ENCODE measurements around the gene CASKIN1.
"Not testable (repeated sequence)": the region's sequence is repeated elsewhere in the genome, so short reads cannot be mapped to it uniquely, and the experiment has no call there.

CASKIN1 gene

DNA sequence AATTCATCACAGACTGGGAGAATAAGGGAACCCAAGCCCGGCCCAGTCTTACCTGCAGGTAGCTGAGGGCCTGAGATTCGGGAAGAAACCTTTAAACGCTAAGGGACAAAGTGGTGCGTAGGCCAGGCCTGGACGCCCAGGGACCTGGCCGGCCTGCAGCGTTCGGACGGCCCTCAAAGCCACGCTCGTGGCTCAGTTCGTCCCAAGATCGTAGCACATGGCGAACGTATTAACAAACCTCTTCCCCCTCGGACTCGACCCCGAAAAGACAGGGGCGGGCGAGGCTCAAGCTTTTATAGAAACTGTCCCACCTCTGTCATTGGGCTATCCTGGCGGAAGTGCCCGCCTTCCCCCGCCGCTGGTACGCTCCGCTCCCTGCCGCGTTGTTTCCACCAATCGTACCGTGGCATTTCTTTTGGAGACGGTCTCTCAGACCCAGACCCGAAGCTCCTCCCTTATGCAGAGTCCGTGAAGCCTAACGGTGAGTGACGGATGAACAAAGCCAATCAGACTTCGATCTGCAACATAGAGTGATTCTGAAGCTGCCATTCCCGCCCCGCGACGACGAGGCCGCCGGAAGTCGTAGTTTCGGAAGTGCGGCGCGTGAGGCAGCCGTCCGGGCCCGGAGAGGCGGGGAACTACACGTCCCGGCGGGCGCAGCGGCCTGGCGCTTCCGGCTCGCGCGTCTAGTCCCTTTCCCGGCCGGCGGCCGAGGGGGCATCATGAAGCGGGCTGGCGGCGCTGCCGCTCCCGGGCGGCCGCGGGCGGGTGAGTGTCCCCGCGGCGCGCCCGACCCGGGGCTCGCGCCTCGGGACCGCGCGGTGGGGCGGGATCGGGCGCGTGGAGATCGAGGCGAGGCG lies 41.1 kb downstream of the CASKIN1 start, which contains the start of gene TRAF7:
Gene TRAF7 (plus strand): TSS at position 692 of the 860 bp plus-strand sequence. CDS start 8,139 bp downstream, outside the sequence.
- peak; percentile 100 for DNase-seq

DNA sequence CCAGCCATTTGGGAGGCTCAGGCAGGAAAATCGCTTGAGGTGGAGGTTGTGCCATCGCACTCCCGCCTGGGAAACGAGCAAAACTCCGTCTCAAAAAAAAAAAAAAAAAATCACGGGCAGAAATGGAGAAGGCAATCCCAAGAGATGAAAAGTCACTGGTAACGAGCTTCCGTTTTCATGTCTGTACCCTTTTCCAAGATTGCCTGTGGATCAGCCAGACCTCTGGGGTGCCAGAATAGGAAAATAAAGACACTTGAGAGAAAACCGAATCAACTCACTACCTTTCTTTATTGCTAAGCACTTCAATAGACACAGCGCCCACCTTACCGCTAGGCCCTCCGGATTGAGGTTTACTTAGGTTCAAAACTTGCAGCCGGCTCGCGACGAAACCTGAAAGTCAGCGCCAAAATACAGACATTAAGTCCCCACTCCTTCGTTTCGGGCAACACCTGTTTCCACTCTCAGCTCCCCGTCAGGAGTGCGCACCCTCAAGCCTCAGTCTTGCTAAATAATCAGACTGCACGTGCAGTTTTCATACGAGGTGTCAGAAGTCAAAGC lies 41.8 kb downstream of the CASKIN1 start:
- no peak for DNase-seq

DNA sequence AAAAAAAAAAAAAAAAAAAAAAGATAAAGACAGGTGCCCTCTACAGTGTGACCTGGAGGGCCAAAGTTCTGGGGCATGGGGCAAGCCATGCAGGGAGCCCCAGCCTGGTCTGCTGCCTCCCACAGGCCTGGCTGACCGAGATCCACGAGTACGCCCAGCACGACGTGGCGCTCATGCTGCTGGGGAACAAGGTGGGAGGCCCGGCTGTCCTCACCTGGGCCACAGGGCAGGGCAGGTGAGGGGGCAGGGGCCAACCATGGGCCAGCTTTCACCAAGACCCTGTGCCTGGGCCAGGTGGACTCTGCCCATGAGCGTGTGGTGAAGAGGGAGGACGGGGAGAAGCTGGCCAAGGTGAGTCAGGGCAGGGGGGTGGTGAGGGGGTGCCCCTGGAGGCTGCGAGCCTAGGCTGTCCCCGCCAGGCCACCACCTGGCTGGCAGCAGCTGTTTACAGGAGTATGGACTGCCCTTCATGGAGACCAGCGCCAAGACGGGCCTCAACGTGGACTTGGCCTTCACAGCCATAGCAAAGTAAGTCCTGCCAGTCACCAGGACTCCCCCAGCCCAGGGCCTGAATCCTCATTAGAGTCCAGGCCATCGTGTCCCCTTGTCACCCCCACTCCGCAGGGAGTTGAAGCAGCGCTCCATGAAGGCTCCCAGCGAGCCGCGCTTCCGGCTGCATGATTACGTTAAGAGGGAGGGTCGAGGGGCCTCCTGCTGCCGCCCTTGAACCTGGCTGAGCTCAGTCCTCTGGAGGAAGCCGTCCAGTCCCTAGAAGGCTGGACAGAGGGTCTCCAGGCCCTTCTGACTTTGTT lies 43.5 kb downstream of the CASKIN1 start:
- DNase-seq: no peak

DNA sequence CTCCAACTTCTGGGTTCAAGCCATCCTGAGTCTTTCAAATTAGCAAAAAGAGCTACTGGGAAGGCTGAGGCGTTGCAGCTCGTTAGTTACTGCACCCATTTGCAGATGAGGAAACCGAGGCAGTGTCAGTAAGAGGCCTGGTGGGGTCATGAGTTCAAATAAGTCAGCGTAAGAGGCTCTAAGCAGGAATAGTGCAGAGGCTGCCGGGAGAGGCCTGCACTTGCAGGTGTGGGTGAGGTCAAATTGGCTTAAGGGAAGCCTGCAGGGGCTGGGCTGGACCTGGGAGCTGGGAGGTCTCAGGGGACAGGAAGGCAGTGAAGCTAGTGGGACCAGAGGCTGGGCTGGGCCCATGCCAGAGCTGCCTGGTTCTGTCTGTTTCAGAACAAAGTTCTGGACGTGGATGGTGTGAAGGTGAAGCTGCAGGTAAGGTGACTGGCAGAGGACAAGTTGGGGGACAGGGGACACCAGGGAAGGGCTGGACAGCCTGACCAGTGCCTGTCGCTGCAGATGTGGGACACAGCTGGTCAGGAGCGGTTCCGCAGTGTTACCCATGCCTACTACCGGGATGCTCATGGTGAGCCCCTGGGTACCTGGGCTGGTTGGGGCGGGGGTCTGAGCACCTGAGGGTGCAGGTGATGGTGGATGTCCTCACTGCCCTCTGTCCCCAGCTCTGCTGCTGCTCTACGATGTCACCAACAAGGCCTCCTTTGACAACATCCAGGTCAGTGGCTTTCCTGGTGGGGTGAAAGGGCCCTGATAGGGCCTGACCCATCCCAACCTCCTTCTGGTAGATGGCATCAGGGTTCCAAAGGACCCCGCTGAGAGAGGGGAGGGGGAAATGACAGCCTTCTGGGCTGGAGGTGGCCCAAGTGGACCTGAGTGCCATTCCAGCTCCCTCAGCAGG lies 45.0 kb downstream of the CASKIN1 start:
- no peak for DNase-seq

DNA sequence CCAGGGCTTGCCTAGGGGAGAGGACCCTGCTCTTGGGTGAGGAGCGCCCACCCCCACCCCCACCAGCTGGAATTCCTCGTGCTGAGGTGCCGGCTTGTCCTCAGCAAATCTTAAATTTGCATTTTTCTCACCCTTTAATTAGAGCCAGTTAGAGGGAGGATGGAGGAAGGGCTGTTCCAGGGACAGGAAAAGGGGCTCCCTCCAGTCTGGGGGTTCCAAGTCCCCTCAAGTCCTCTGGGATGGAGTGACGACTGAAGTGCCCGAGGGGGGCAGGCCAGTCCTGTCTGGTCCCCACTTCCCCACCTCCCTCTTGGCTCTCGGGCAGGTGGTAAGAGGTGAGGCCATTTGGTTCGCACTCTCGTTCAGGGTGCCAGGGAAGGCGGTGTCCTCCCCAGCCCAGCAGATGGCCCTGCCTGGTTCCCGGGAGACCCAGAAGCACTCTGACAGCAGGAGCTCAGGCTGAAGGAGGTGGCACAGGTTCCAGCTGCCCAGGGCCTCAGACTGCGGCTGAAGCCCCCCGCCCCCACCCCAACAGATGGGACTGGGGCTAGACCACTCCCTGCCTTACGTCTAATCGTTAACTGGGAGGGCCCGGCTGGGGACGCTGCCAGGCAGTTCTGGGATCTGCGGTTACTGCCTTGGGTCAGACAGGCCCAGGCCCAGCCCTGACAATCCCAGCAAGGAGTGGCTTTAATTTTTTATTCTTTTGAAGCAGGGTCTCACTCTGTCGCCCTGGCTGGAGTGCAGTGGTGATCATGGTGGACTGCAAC lies 45.8 kb downstream of the CASKIN1 start:
- DNase-seq: no peak

DNA sequence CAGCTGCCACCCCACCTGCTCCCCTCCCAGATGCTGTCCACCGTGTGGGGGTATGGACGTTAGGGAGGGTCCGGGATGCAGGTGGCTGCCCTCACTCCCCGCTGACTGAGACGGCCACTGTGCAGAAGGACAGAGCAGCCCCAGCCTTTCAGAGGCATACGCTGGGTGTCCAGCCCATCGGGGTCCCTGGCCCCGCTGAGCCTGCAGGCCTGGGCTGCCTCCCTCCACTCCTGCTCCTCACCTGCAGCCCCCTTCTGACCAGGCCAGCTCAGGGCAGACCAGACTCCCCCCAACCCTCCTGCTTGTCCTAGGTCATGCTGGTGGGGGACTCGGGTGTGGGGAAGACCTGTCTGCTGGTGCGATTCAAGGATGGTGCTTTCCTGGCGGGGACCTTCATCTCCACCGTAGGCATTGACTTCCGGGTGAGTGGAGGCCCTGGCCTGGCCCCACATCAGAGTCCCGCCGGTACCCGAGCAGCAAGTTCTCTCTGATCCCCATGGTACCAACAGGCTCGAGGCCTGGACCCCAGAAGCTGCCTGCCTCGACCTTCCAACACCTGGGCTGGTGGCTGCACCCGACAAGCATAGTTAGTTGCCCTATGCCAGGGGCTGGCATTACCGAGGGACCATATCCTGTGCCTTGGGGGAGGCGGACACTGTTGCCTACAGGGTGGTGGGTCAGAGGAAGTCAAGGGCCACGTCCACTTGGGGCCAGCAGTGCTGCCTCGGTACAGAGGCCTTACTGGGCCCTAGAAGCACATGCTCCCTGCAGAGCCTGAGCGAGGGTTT lies 46.6 kb downstream of the CASKIN1 start:
- DNase-seq: no peak

DNA sequence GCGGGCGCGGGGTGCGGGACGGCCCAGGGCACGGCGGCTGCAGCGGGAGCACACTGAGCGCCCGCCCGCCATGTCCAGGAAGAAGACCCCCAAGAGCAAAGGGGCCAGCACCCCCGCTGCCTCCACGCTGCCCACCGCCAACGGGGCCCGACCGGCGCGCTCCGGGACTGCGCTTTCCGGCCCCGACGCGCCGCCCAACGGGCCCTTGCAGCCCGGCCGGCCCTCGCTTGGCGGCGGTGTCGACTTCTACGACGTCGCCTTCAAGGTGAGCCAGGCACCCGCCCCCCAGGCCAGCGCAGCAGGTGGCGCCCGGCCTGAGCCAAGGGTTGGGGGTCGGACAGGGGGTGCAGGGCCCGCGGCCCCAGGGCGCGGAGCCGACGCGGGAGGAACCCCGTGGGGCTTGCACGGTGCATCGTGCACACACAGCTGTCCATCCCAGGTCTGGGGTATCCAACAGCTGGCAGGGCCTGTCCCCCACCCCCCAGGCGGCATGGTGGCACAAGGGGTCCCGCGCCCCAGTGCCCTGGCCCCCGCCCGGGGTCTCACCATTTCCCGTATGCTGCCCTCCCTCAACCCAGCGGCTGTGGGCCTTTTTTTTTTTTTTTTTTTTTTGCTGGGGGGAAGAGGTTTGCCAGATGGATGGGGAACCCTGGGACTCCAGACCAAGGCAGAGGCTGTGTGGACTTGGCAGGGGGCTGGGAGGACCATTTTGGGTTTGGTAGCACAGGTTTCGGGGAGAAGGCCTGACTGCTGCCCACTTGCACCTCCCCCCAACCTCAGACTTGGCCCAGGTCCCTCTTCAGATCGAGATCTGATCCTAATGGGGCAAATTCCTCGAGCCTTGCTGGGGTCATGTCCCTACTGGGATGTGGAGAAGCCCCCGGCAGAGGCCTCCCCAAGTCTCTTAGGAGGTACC lies 47.4 kb downstream of the CASKIN1 start:
- no peak for DNase-seq

DNA sequence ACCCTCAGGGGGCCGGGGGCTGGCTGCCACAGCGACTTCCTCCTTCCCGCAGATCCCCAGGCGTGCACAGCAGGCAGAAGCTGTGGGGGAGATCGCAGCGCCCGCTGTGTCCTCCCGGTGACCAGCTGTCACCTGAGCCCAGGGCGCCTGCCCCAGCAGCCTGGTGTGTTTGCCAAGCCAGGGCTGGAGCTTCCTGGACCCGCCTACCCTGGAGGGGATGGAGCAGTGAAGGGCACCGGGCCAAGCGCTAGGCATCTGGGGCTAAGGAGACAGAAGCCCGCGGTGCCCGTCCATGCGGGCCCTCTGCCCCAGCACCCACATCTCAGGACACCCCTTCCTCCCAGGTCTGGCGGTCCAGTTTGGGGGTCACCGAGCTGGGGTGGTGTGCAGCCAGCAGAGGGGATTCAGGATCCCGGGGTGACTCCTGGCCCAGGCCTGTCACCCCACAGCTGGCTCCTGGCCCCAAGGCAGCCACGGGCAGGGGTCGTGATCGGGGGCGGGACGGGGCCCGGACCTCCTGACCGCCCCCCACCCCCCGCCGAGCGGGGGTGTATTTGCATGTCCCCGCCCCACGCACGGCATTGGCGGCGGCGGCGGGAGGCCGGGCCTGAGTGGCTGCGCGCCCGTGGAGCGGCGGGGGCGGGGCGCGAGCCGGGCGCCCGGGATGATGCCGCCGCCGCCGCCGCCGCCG lies 48.3 kb downstream of the CASKIN1 start, which contains the start of gene RAB26:
Gene RAB26 (plus strand): TSS at position 645 of the 691 bp plus-strand sequence. CDS start 159 bp downstream, outside the sequence.
- peak; percentile 61 for DNase-seq

DNA sequence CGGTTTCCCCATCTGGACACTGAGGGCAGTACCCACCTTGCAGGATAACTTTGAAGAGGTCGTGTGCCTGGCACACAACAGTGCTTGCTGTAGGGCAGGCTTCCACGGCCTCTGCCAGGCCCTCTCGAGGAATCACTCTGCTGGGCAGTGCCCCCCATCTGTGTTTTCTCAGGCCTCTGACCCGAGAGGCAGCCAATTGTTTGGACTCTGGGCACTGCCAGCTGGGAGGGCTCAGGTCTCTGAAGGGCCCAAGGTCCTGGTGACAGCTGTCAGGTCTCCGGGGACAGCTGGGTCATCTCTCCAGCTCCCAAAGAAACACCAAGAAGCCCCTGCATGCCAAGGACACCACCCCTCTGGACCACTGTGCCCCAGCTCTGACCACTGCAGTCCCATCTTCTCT lies 49.0 kb downstream of the CASKIN1 start:
- DNase-seq: no peak

DNA sequence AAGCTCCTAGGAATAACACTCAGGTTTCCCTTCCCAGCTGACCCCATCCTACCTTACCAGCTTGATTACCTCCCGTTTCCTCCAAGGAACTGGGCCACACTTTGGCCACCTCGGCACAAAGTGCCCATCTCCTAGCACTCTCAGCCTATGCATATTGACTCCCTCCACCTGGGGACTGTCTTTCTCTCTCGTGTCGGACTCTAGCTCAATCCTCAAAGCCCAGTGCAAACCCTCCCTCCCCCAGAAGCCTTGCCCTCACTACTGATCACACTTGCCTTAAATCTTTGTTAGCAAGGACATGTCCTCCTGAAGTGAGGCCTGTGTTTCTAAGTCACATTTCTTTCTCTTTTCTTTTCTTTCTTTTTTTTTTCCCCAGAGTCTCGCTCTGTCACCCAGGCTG lies 50.6 kb downstream of the CASKIN1 start:
- no peak for DNase-seq

DNA sequence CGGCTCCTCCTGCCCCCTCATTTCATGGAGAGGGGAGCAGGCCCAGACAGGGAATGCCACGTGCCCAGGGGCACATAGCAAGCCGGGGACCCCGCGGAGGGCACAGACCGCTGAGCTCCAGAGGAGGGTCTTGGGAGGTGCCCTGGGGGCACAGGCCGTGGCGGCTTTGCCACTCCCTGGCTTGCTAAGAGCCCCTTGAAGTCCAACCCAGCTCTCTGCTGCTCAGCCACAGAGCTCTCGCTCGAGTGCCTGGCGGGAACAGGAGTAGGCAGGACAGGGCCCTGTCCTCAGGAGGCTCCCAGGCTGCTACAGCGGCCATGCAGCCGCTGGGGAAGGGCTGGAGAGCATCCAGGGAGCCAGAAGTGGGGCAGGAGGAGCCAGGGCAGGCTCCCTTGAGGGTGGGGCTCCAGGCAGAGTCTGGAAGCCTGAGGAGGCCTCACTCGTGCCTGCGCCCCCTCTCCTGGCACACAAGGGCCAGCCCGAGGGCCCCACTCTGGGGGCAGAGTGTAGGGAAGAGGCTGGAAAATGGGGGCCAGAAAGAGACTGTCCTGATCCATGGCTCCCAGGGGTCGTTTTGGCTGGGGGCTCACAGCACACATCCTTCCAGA lies 52.4 kb downstream of the CASKIN1 start:
- no peak for DNase-seq

DNA sequence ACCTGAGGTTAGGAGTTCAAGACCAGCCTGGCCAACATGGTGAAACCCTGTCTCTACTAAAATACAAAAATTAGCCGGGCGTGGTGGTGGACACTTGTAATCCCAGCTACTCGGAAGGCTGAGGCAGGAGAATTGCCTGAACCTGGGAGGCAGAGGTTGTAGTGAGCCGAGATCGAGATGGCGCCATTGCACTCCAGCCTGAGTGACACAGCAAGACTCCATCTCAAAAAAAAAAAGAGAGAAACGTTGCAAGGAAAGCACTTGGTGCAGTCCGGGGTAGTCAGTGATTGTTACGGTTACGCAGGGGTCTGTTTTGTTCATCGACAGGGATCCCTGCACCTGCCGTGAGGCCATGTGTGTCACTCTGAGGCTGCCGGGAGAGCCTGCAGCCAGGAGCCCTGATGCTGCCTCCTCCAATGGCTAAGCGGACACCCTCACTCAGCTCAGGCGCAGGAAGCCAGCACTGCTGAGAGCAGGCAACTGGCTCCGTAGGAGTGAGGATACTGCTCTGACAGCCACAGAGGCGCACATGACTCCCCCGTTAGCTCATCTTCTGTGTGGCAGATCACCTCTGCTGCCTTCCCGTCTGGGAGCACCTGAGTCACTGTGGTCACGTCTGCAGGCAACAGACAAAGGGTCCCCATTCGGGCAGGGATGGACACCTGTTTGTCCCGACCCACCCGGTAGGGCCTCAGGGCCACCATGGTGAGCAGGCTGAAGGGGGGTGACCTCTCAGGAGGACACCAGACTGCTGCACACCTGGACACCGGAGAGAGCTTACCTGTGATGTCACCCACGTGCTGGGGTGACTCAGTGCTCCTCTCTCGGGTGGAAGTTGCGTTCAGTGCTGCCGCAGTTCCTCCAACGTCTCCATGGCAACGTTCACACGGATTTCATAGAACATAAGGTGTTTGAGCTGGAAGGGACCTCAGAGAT lies 53.2 kb downstream of the CASKIN1 start:
- no peak for DNase-seq

DNA sequence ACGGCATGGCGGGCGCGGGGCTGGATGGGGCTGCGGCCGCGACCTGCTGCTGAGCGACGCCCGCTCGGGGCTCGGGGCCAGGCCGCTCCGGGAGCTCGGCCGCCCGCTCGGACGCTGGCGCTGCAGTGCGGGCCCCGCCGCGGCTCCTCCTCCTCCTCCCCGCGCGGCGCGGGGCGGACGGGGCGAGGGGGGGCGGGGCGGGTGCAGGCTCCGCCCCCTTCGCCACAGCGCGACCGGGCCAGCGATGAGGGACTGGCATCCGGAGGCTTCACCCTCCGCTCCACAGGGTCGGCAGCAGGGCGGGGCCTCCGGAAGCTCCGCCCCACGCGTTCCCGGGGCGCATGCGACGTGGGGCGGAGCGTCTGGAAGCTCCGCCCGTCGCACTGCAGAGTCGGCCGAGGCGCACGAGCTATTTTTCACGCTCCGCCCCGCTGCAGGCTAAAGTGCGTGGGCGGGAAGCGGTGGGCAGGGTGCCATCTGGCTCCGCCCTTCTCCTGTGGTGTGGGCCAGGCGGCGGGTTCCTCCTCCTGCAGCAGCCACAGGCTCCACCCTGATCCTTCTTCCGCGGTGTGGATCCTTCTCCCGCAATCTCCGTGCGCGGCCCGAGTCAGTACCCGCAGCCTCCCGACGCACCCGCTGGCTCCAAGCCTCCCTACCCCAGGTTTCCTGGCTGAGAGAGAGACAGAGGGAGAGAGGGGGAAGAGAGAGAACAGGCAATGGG lies 60.5 kb downstream of the CASKIN1 start, which contains the start of gene PKD1:
Gene PKD1 (minus strand): TSS at position 129 of the 721 bp plus-strand sequence. CDS start 209 bp downstream, outside the sequence.
- DNase-seq: peak; percentile 87

DNA sequence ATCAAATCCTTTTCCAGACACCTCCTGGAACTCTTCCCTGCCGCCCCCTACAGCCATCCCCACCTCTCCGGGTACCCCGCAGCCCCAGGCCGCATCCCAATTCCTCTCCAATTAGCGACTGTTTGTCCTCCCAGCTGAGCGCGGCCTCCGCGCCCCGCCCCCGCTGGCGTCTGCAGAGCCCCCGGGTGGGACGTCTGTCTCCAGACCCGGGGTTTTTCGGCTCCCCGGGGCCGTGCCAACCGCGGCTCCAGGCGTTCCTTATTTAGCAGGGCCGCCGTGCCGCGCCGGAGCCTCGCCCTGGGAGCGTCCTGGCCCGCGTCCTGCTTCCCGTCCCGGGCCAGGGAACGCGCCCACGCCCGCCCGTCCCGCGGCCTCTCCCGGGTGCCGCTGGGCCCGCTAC lies 61.3 kb downstream of the CASKIN1 start:
- DNase-seq: not testable (repeated sequence)

DNA sequence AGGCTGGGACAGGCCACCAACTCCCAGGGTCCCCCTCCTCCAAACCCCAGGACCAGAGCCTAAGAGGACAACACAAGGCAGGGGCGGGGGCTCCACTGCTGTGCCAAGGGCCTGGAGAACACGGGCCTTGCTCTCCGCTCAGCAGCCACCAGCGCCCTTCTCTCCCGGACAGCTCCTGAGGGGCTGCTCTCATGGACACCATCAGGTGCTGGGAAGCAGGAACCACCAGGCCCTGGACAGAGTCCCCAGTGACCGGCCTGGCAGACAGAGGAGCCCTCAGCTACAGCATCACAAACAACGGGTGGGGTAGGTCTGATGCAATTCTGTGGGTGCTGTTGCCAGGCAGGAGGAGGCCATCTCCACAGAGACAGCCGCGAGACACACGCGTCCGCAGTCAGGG lies 62.6 kb downstream of the CASKIN1 start:
- not testable (repeated sequence) for DNase-seq

DNA sequence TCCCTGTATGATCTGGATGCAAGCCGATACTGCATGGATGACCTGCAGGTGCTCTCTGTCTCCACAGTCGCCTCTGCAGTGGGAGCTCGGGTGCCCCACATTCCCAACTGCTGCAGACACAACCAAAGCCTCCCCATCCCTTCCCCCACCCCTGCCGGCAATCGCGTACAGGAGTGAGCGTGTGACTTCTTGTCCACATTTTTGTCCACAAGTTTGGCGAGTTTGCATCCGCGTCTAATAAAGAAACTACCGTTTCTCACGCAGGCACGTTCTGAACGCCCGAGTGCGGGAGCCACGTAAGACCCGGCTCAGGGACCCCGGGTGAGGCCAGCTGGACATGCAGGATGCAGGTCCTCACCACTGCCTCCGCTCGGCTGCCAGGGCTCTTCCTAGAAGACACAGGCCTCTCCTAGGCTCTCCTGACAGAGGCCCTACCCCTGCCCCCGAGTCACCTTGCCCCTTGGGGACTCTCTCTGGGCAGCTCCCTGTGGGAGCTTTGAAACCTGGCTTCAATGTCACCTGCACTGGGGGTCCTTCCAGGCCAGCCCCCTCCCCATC lies 66.4 kb downstream of the CASKIN1 start:
- DNase-seq: not testable (repeated sequence)

Data from midbrain (tissue), 1 donor.